Eye (tissue), 1 donor: ENCODE data around the gene FLT1.
A peak's percentile ranks its signal among the peaks of the same experiment; 100 is the strongest.

ENCODE experiments used
- DNase-seq: peaks from one replicate; pipeline ENCODE4 v3.0.0-alpha.2; 2015

Gene FLT1

GRCh38 chr13:28494778-28495537, at the start of gene FLT1:
TSS of gene FLT1 (minus strand) at chr13:28495128. CDS start at chr13:28494843, 285 bp downstream.
- DNase-seq: peak; percentile 75

- no peak for DNase-seq
These were observed 49.1 kb upstream of the FLT1 start for GRCh38 chr13:28544026-28544425.

- DNase-seq: no peak
These were observed 47.9 kb upstream of the FLT1 start for GRCh38 chr13:28542804-28543203.

- DNase-seq: no peak
These were observed 47.0 kb upstream of the FLT1 start for GRCh38 chr13:28541966-28542365.

- DNase-seq: no peak
These were observed 45.7 kb upstream of the FLT1 start for GRCh38 chr13:28540612-28541011.

GRCh38 chr13:28539625-28540286, 44.8 kb upstream of the FLT1 start:
- no peak for DNase-seq

GRCh38 chr13:28538932-28539331, 44.0 kb upstream of the FLT1 start:
- DNase-seq: no peak

- no peak for DNase-seq
These were observed 42.2 kb upstream of the FLT1 start for GRCh38 chr13:28537171-28537570.

GRCh38 chr13:28536371-28536770, 41.4 kb upstream of the FLT1 start:
- no peak for DNase-seq

GRCh38 chr13:28535734-28536133, 40.8 kb upstream of the FLT1 start:
- no peak for DNase-seq

- no peak for DNase-seq
These were observed 39.9 kb upstream of the FLT1 start for GRCh38 chr13:28534801-28535200.

- DNase-seq: no peak
These were observed 39.3 kb upstream of the FLT1 start for GRCh38 chr13:28534210-28534609.

- peak; percentile 5 for DNase-seq
These were observed 38.7 kb upstream of the FLT1 start for GRCh38 chr13:28533441-28534166.

- DNase-seq: no peak
These were observed 38.2 kb upstream of the FLT1 start for GRCh38 chr13:28533125-28533436.

GRCh38 chr13:28532388-28533124, 37.6 kb upstream of the FLT1 start:
- DNase-seq: peak; percentile 67

GRCh38 chr13:28531845-28532387, 37.0 kb upstream of the FLT1 start:
- peak; percentile 49 for DNase-seq

GRCh38 chr13:28531077-28531844, 36.3 kb upstream of the FLT1 start:
- DNase-seq: peak; percentile 82

- DNase-seq: no peak
These were observed 35.8 kb upstream of the FLT1 start for GRCh38 chr13:28530729-28531076.

- DNase-seq: peak; percentile 8
These were observed 34.9 kb upstream of the FLT1 start for GRCh38 chr13:28529836-28530235.

- DNase-seq: peak; percentile 14
These were observed 33.9 kb upstream of the FLT1 start for GRCh38 chr13:28528848-28529247.

- no peak for DNase-seq
These were observed 33.5 kb upstream of the FLT1 start for GRCh38 chr13:28528388-28528787.

GRCh38 chr13:28527629-28528028, 32.7 kb upstream of the FLT1 start:
- DNase-seq: no peak
